Mesendoderm (in vitro differentiated cells): ENCODE data around the gene TEAD3.
"Not testable (repeated sequence)": the region's sequence is repeated elsewhere in the genome, so short reads cannot be mapped to it uniquely, and the experiment has no call there.

Source experiments
- DNase-seq: peaks from one replicate; pipeline ENCODE4 v3.0.0; 2013
- H2AK5ac ChIP-seq: 2 replicates; pipeline ENCODE4 v1.6.1; 2013; ENCODE audit warnings: low read length, inconsistent platforms
- H2BK120ac ChIP-seq: 2 replicates; pipeline ENCODE4 v1.6.1; 2013; ENCODE audit warnings: low read depth, mild to moderate bottlenecking, low read length, moderate library complexity, mixed read lengths
- H2BK15ac ChIP-seq: replicated peaks from 2 replicates; pipeline ENCODE4 v1.6.1; 2013; ENCODE audit warnings: low read depth, mild to moderate bottlenecking, moderate library complexity
- H2BK5ac ChIP-seq: 2 replicates; pipeline ENCODE4 v1.6.1; 2013; ENCODE audit warnings: low read length, inconsistent platforms
- H3K18ac ChIP-seq: 2 replicates; pipeline ENCODE4 v1.6.1; 2013; ENCODE audit warnings: mild to moderate bottlenecking, low read length, mixed read lengths
- H3K23ac ChIP-seq: one replicate; pipeline ENCODE4 v1.6.1; 2013; ENCODE audit warnings: low read length
- H3K27ac ChIP-seq: 2 replicates; pipeline ENCODE4 v1.5.1; 2013; ENCODE audit warnings: low read depth, mild to moderate bottlenecking, inconsistent platforms, low read length, moderate library complexity
- H3K27me3 ChIP-seq: 2 replicates; pipeline ENCODE4 v1.6.1; 2013; ENCODE audit warnings: low read length, control low read depth, mild to moderate bottlenecking, inconsistent platforms; ENCODE audit not compliant: insufficient read depth, poor library complexity
- H3K36me3 ChIP-seq: 2 replicates; pipeline ENCODE4 v1.6.1; 2013; ENCODE audit warnings: low read length, inconsistent platforms; ENCODE audit not compliant: control insufficient read depth, insufficient read depth
- H3K4ac ChIP-seq: one replicate; pipeline ENCODE4 v1.6.1; 2013; ENCODE audit warnings: low read depth, mild to moderate bottlenecking, low read length, moderate library complexity
- H3K4me1 ChIP-seq: 2 replicates; pipeline ENCODE4 v1.6.1; 2013; ENCODE audit warnings: low read depth, low read length, inconsistent platforms; ENCODE audit not compliant: control insufficient read depth
- H3K4me2 ChIP-seq: 2 replicates; pipeline ENCODE4 v1.6.1; 2013; ENCODE audit warnings: low read length
- H3K4me3 ChIP-seq: 2 replicates; pipeline ENCODE4 v1.5.1; 2013; ENCODE audit warnings: mild to moderate bottlenecking, low read length
- H3K56ac ChIP-seq: one replicate; pipeline ENCODE4 v1.6.1; 2013; ENCODE audit warnings: low read length
- H3K79me1 ChIP-seq: 2 replicates; pipeline ENCODE4 v1.6.1; 2013; ENCODE audit warnings: low read length, inconsistent platforms
- H3K79me2 ChIP-seq: 2 replicates; pipeline ENCODE4 v1.6.1; 2013; ENCODE audit warnings: mild to moderate bottlenecking, low read length; ENCODE audit not compliant: control insufficient read depth, insufficient read depth
- H3K9ac ChIP-seq: 2 replicates; pipeline ENCODE4 v1.6.1; 2013; ENCODE audit warnings: low read length, inconsistent platforms
- H4K5ac ChIP-seq: one replicate; pipeline ENCODE4 v1.6.1; 2013; ENCODE audit warnings: low read length
- H4K8ac ChIP-seq: one replicate; pipeline ENCODE4 v1.6.1; 2013; ENCODE audit warnings: low read depth, mild to moderate bottlenecking, control low read depth, low read length, moderate library complexity
- WGBS: extraction: QIAGEN DNeasy Blood & Tissue Kit; methylation state at CpG from one replicate; pipeline ENCODE4 v1.1.7; 2013; ENCODE audit warnings: low lambda C conversion rate, missing lambda C conversion rate; ENCODE audit not compliant: insufficient coverage; ENCODE audit errors: extremely low coverage; 5-methylcytosine and 5-hydroxymethylcytosine counted together

The TEAD3 gene

GRCh38 chr6:35438378-35439065 is 58.4 kb downstream of the TEAD3 start:
- not testable (repeated sequence) for H3K79me1 ChIP-seq, H3K4ac ChIP-seq, H2BK120ac ChIP-seq, H2BK15ac ChIP-seq, H3K23ac ChIP-seq, H3K4me2 ChIP-seq, H2BK5ac ChIP-seq, H3K27me3 ChIP-seq, H3K27ac ChIP-seq, H3K4me1 ChIP-seq, H2AK5ac ChIP-seq, H4K8ac ChIP-seq, H3K9ac ChIP-seq, DNase-seq, H4K5ac ChIP-seq, H3K4me3 ChIP-seq, H3K18ac ChIP-seq, H3K56ac ChIP-seq, H3K36me3 ChIP-seq, H3K79me2 ChIP-seq
- no CpG with 5 or more reads among the region's 7 CpGs for WGBS

DNA sequence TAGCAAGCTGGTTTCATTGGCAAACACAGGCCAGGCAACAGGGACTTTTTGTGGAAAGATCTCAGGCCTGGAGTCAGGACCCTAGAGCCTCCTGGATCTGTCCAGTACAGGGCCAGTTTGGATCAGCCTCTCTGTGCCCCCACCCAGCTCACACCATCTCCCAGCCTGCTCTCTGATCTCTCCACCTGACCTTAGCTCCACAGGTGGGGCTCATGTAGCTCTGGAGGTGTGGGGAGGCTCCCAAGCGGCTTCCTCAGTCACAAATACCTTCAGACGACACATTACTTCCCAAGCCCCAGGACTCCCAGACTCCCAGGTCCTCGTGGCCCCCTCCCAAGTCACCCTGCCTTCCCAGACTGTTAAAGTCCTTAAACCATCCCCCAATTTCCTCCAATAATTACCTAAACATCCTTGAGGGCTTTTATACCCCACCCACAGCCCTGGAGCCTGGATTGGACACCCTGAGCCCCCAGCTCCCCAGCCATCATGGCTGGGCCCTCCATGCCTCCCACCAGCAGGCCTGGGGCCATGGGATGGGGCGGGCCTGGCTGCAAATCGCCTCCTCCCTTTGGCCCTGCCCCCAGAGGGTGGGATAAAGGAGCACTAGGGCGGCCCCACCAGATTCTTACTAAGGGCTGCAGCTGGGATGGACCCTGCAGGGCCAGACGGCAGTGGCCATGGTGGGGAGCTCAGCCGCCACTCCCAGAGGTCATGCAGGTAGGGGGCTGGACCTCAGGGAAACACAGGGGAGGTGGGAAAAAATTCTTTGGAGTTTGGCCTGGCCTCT is 60.6 kb downstream of the TEAD3 start:
- Histone ChIP-seq H3K27ac (no peak overlapping the region), H3K4ac (no peak overlapping the region), H3K23ac (no peak overlapping the region), H3K18ac (no peak overlapping the region), H2AK5ac (no peak overlapping the region), H3K36me3 (no peaks in the 10 kb centered on the region), H2BK5ac (no peak overlapping the region), H2BK15ac (no peak overlapping the region), H3K56ac (no peak overlapping the region), H3K4me3 (no peak overlapping the region), H4K8ac (no peak overlapping the region), H3K79me1 (no peaks in the 10 kb centered on the region), H2BK120ac (no peak overlapping the region), H3K4me1 (no peaks in the 10 kb centered on the region), H3K9ac (no peak overlapping the region), H3K79me2 (no peaks in the 10 kb centered on the region), H3K4me2 (no peak overlapping the region), H4K5ac (no peak overlapping the region), H3K27me3 (no peaks in the 10 kb centered on the region)
- DNase-seq, result peak; percentile 39
- no CpG with 5 or more reads among the region's 8 CpGs for WGBS

GRCh38 chr6:35435074-35435837 is 61.6 kb downstream of the TEAD3 start:
- Histone ChIP-seq H3K56ac (peak overlapping the region; percentile 22), H4K8ac (no peak overlapping the region), H3K4me1 (no peaks in the 10 kb centered on the region), H2BK120ac (no peak overlapping the region), H3K4ac (no peak overlapping the region), H2AK5ac (no peak overlapping the region), H3K79me1 (no peaks in the 10 kb centered on the region), H3K36me3 (no peaks in the 10 kb centered on the region), H3K27me3 (no peaks in the 10 kb centered on the region), H3K9ac (no peak overlapping the region), H4K5ac (no peak overlapping the region), H3K27ac (no peak overlapping the region), H3K4me2 (no peak overlapping the region), H3K23ac (no peak overlapping the region), H3K18ac (no peak overlapping the region), H2BK5ac (no peak overlapping the region), H2BK15ac (no peak overlapping the region), H3K4me3 (no peak overlapping the region), H3K79me2 (no peaks in the 10 kb centered on the region)
- DNase-seq, result no peak
- no CpG with 5 or more reads among the region's 16 CpGs for WGBS

GRCh38 chr6:35432702-35433101 is 64.2 kb downstream of the TEAD3 start:
- not testable (repeated sequence) for H2BK5ac ChIP-seq, H3K4me1 ChIP-seq, DNase-seq, H3K4me3 ChIP-seq, H3K18ac ChIP-seq, H3K27ac ChIP-seq, H2AK5ac ChIP-seq, H3K36me3 ChIP-seq, H2BK15ac ChIP-seq, H3K56ac ChIP-seq, H3K79me1 ChIP-seq, H3K79me2 ChIP-seq, H3K4ac ChIP-seq, H4K5ac ChIP-seq, H4K8ac ChIP-seq, H3K23ac ChIP-seq, H2BK120ac ChIP-seq, H3K27me3 ChIP-seq, H3K9ac ChIP-seq, H3K4me2 ChIP-seq
- no CpG with 5 or more reads among the region's 3 CpGs for WGBS

- H3K4me2 ChIP-seq, result no peak overlapping the region
- H3K27me3 ChIP-seq, result no peaks in the 10 kb centered on the region
- peaks cover 2% of the 10 kb centered on the region for H3K4me1 ChIP-seq
- H3K36me3 ChIP-seq, result no peaks in the 10 kb centered on the region
- no peak overlapping the region for H2BK5ac ChIP-seq
- no peak overlapping the region for H2BK120ac ChIP-seq
- H2BK15ac ChIP-seq, result no peak overlapping the region
- no peak overlapping the region for H3K9ac ChIP-seq
- no peak overlapping the region for H4K8ac ChIP-seq
- H3K79me1 ChIP-seq, result no peaks in the 10 kb centered on the region
- H3K56ac ChIP-seq, result no peak overlapping the region
- H4K5ac ChIP-seq, result no peak overlapping the region
- H3K23ac ChIP-seq, result no peak overlapping the region
- DNase-seq, result no peak
- H3K4me3 ChIP-seq, result no peak overlapping the region
- H3K79me2 ChIP-seq, result no peaks in the 10 kb centered on the region
- H2AK5ac ChIP-seq, result no peak overlapping the region
- no CpG with 5 or more reads among the region's 4 CpGs for WGBS
- H3K18ac ChIP-seq, result no peak overlapping the region
- H3K27ac ChIP-seq, result no peak overlapping the region
- no peak overlapping the region for H3K4ac ChIP-seq
Observed at GRCh38 chr6:35432291-35432690, 64.6 kb downstream of the TEAD3 start.
